HG03159 (cell line): ENCODE measurements around the gene RNU1-4.
"Not testable (repeated sequence)": the region's sequence is repeated elsewhere in the genome, so short reads cannot be mapped to it uniquely, and the experiment has no call there.

ENCODE experiments used
- ATAC-seq: cut with Tn5 transposase; IDR thresholded peaks from one replicate; pipeline ENCODE4 v1.9.1; 2021; ENCODE audit warnings: mild to moderate bottlenecking, moderate library complexity; ENCODE audit not compliant: unreplicated experiment

RNU1-4 gene

DNA sequence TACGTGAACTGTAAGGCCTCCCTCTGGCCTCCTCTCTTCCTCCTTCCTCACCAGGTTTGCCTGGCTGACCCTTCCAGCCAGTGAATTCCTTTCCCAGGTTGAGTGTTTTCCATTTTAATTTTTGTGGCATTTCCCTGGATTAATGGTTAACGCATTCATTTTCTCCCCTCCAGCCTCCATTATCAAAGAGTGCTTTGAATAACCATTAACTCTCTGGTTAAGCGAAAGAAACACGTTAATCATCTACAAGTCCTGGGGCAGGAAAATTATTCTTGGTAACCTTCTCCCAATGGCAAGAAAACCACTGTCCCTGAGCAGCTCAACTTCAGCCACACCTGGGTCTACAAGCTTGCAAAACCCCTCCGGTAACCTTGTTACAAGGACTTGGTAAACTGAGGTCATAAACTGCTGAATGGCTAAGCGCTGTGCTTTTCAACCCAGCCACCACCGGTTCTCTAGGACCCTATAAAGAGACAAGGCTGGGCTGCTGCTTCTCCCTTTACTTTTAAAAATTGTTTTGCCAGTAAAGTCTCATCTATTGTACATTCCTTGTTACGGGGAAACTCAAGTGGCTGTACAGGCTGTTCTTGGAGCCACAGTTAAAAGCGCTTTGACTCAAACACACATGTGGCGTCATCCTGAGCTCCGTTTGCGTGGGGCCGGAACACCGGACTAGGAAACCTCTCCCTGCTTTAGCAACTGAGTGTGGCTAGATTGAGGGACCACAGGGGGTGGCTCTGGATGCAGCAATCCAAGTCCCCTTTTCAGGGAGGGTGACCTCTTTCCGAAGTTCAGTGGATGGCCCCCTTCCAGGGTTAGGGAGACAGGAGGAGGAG is 24.7 kb downstream of the RNU1-4 start:
- ATAC-seq: not testable (repeated sequence)

GRCh38 chr1:16765731-16766605 is 25.7 kb downstream of the RNU1-4 start:
- ATAC-seq: not testable (repeated sequence)

GRCh38 chr1:16766689-16767256 is 26.5 kb downstream of the RNU1-4 start:
- ATAC-seq: not testable (repeated sequence)

- ATAC-seq: not testable (repeated sequence)
Observed at GRCh38 chr1:16770139-16770759, 29.9 kb downstream of the RNU1-4 start.

- ATAC-seq: not testable (repeated sequence)
Observed at GRCh38 chr1:16770896-16771446, 30.7 kb downstream of the RNU1-4 start.

DNA sequence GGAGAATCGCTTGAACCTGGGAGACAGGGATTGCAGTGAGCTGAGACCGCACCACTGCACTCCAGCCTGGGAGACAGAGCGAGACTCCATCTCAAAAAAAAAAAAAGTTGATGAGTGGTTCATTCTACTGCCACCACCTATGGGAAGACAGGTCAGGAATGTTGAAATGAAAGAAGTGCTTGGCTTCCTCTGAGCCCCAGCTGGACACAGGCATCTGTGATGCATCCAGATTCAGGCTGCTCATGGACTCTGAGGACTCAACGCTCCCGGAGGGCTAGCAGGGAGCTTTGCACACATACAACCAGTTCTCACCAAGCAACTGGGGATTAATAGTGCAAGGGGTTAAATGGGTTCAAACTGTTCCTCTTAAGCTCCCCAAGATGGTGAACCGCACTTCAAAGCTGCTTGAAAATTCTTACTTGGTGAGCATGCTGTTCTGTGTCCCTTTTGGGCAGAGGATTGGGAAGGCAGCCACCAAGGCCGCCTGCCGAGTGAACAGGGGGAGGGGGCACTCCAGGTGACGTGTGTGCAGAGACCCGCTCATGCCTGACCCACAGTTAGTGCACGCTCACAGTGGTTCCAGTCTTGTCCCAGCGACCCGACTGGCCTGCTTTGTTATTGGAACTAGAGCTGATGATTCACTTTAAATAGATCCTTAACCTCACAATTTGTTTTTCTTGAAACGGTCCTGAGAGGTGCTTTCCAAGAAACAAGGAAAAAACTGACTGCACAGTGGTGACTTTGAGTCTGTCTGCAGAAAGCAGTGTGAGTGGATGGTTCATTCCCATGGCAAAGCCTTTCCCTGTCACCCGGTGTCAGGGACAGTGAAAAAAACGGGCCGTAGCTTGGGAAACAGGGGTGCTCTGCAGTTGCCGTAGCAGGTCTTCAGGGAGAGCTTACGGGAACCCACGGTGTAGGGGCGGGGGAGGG is 32.2 kb downstream of the RNU1-4 start:
- not testable (repeated sequence) for ATAC-seq

DNA sequence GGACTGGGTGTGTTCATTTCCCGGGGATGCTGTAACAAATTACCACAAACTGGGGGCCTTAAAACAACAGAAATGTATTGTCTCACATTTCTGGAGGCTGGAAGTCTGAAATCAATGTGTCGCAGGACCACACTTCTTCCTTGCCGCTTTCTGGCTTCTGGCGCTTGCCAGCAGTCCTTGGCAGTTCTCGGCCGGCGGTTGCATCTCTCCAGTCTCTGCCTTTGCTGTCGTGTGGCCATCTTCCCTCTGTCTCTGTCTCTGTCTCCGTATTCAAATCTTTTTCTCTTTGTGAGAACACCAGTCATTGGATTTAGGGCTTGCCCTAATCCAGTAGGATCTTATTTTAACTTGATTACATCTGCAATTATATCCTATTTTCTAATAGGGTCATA is 32.9 kb downstream of the RNU1-4 start:
- ATAC-seq: not testable (repeated sequence)

GRCh38 chr1:16773723-16774122 is 33.4 kb downstream of the RNU1-4 start:
- not testable (repeated sequence) for ATAC-seq

DNA sequence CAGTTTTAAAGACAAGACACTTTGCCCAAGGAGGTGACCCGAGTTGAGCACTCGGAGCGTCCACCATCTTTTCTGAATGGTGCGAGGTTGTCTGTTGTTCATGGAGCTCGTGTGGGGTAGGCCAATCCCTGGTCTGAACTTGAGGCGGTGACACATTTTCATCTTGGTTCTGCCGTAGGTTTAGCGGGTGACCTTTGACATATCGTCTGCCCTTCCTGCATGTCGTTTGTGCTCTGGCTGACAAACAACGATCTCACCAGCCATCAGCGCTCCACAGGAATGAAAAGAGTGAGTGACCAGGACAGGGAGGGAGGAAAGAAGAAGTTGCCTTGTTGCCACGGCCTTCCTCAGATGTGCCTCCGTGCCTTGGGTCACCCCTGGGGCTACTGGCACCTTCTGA is 34.5 kb downstream of the RNU1-4 start:
- ATAC-seq: not testable (repeated sequence)

DNA sequence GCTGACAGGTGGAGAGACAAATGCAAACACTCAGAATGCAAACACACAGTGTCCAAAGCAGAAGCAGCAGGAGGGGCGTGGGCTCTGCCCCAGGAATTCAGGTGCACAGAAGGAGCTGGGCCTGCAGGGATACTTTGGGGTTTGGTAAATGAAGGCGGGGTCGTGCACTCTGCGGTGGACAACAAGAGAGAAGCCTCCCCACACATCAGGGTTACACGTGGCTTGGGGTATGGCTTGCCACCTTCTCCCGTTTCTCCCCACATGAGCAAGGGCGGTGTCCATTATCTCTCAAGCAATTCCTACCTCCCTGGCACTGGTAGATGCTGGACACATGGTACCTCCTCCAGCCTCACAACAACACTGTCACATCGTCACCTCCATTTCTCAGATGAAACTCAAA is 35.0 kb downstream of the RNU1-4 start:
- not testable (repeated sequence) for ATAC-seq

- not testable (repeated sequence) for ATAC-seq
Observed at GRCh38 chr1:16776248-16776647, 35.9 kb downstream of the RNU1-4 start.

- ATAC-seq: not testable (repeated sequence)
Observed at GRCh38 chr1:16776835-16777234, 36.5 kb downstream of the RNU1-4 start.

GRCh38 chr1:16777821-16778220 is 37.5 kb downstream of the RNU1-4 start:
- not testable (repeated sequence) for ATAC-seq

GRCh38 chr1:16779525-16779924 is 39.2 kb downstream of the RNU1-4 start:
- ATAC-seq: not testable (repeated sequence)

- ATAC-seq: not testable (repeated sequence)
Observed at GRCh38 chr1:16781033-16781432, 40.7 kb downstream of the RNU1-4 start.

DNA sequence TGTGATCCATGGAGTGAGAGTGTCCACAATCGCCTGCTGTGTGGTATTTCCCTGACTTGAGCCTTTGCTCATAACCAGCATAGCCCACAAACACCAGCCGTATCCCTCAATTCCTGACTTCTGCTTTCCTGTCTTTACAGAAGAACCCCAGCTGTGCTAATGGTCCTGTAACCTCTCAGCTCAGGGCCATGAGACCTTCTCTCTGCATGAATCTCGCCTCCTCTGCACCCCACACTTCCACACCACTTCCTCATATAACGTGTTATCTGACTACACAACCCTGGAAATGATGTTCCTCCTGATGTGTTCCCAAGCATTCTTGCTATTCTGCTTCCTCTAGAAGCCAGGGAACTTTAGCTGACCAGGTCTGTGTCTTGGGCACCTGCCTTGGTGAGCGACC is 41.3 kb downstream of the RNU1-4 start:
- not testable (repeated sequence) for ATAC-seq

DNA sequence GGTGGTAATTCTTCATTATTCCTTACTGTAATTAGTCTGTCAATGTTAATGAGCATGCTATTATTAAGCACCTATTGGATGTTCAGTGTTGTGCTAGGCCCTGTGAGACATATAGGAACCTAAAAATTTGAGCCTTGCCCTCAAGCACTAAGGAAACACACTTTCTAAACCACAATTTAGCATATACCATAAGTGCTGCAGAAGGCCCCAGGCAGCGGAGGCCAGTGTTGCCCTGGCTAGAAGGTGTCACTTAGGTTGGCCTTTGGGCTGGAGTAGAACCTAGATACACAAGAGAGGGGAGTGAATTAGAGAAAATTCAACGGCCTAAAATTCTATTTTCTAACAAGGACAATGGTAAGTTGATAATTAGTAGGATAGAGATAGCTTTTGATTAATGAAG is 44.6 kb downstream of the RNU1-4 start:
- ATAC-seq: not testable (repeated sequence)

- not testable (repeated sequence) for ATAC-seq
Observed at GRCh38 chr1:16786362-16786761, 46.0 kb downstream of the RNU1-4 start.

GRCh38 chr1:16787175-16787574 is 46.9 kb downstream of the RNU1-4 start:
- ATAC-seq: not testable (repeated sequence)
